ENCODE results near the gene LHFPL2.

- TF ChIP-seq CTCF (IDR thresholded peaks at IDR 0.05), result no peak
- no peak for TF ChIP-seq POLR2A (IDR thresholded peaks at IDR 0.05)
Observed at GRCh38 chr5:78657201-78657600, 8.6 kb upstream of the LHFPL2 start.

Measured in body of pancreas (tissue), 4 donors.